Germinal center (tissue), 1 donor: ENCODE results near the gene LRRC8A.
"Not testable (repeated sequence)": the region's sequence is repeated elsewhere in the genome, so short reads cannot be mapped to it uniquely, and the experiment has no call there.

Experiments used
- DNase-seq: peaks from one replicate; pipeline ENCODE4 v3.0.0; 2012; ENCODE audit warnings: mixed read lengths, low spot score

LRRC8A gene

GRCh38 chr9:128881884-128882676 is at the start of gene LRRC8A, which contains the start of gene KYAT1:
LRRC8A (plus strand) TSS chr9:128882133; CDS start chr9:128907165, 25,032 bp downstream.
KYAT1 (minus strand) TSS chr9:128881950; CDS start chr9:128845405, 36,545 bp downstream.
- DNase-seq, result peak; percentile 94

- no peak for DNase-seq
Observed at GRCh38 chr9:128833696-128834095, 48.2 kb upstream of the LRRC8A start.

DNA sequence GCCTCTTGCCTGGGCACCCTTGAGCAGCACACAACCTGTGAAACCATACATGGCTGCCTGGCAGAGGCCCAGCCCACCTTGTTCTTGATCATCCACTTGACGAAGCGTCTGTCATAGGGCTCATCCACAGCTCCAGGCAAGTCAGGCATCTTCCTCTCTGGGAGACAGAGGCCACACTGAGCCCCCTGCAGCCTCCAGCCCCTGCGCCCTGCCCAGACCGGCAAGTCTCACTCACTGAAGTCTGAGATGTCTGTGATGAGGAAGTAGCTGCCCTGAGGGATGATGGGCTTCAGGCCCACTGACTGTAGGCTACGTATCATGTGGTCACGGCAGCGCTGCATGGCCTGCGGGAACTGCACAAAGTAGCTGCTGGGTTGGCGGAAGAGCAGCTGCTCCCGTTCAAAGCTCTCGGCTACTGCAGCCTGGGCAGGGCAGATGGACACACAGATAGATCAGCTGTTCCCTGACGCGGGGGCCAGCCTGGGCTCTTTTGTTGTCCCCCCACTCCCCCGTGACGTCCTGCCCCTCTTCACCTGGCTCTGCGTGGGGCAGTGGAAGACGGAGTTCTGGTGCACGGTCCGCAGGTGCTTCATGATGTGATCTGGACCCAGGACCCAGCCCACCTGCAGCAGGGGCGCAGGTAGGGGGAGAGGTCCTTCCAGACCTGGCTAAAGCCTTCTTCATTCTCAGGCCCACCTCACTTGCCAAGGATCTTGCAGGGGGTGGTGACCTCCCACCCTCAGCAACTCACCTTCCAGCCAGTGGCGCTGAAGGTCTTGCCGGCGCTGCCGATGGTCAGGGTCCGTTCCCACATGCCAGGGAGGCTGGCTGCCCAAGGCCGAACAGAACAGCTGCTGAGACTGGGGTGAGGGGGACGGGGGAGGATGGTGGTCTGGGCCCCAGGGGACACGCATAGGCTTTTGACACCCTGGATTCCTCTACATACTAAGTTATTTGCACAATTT is 46.4 kb upstream of the LRRC8A start:
- peak; percentile 1 for DNase-seq

DNA sequence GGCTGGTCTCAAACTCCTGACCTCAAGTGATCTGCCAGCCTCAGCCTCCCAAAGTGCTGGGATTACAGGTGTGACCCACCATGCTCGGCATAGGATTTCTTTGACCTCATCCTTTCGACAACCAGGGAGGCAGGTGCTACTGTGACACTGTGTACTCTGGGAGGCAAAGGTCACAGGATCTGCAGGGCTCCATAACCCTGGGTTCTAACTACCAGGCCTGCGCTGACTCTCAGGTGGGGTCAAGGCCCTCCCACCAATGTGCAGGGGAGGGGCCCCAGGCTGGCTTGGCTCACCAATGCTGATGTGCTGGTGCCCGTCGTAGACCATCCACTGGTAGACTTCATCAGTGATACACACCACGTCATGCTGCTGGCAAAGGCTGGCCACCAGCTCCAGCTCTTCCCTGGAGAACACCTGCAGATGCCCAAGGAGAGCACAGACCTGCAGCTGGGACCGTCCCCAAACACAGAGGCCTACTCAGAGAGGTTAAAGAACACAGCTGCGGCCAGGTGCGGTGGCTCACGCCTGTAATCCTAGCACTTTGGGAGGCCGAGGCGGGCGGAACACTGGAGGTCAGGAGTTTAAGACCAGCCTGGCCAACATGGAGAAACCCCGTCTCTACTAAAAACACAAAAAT is 45.3 kb upstream of the LRRC8A start:
- DNase-seq, result no peak

GRCh38 chr9:128838338-128838737 is 43.6 kb upstream of the LRRC8A start:
- peak; percentile 3 for DNase-seq

DNA sequence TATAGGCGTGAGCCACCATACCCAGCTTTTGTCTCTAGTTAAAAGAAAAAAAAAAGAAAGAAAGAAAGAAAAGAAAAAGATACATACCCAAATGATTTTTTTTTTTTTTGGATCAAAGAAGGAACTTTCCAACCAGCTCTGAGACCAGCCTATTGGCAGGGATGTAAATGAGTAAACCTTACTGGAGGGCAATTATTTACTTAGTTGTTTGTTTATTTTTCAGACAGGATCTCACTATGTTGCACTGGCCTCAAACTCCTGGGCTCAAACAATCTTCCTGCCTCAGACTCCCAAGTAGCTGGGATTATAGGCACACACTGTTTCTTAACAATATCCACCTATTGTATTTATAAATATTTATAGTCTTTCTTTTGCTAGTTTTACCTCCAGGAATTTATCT is 41.4 kb upstream of the LRRC8A start:
- no peak for DNase-seq

DNA sequence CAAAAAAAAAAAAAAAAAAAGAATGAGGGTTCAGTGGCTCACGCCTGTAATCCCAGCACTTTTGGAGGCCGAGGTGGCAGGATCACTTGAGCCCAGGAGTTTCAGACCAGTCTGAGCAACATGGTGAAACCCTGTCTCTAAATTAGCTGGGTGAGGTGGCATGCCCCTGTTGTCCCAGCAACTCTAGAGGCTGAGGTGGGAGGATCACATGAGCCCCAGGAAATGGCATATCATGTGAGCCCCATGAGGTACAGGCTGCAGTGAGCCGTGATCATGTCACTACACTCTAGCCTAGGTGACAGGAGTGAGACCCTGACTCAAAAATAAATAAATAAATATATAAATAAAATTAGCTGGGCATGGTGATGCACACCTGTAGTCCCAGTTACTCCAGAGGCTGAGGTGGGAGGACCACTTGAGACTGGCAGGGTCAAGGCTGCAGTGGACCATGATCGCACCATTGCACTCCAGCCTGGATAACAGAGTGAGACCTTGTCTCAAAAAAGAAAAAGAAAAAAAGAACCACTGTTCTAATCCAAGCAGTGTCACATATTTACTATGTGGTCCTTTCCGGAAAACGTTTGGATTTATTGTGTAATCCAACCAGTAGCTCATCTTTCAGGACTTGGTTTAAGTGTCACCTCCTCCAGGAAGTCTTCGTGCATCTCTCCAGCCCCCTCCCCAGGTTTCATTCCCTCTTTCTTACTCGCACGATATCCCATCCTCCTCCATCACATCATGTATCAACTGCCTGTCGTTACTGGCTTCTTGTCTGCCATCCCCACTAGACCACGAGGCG is 40.0 kb upstream of the LRRC8A start:
- no peak for DNase-seq

- not testable (repeated sequence) for DNase-seq
Observed at GRCh38 chr9:128843171-128843570, 38.8 kb upstream of the LRRC8A start.

DNA sequence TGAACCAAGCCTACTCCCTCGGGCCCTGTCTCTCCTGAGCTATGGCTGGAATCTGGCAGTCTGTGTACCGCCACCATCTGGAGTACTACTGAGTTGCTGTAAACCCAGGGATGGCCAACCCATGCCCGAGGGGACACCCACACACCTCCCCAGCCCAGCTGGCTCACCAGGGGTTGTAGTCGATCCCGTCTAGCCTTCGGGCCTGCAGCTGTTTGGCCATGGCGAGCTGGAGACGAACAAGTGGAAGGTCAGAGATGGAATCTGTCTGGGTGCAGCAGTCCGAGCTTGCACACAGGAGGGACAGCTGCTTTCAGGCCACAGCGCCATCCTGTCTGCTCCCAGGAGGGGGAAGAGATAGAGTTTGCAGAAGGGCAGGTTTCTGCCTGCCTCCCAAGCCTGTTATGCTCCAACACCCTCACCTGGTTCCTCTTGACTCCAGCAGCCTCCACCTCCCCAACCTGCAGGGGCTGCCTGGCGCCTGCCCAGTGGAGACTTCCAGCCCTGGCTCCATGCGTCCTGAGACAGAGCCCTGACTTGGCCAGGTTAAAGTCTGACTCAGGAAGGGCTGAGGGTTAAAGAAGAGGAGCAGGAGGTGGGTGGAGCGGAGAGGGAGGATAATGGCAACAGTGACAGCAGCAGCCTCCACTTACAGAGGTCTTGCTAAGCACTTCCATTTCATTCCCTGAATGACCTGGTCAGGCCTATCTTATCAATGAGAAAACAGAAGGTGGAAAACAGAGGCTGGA is 36.6 kb upstream of the LRRC8A start:
- DNase-seq, result no peak

GRCh38 chr9:128846680-128847030 is 35.3 kb upstream of the LRRC8A start:
- DNase-seq, result no peak

DNA sequence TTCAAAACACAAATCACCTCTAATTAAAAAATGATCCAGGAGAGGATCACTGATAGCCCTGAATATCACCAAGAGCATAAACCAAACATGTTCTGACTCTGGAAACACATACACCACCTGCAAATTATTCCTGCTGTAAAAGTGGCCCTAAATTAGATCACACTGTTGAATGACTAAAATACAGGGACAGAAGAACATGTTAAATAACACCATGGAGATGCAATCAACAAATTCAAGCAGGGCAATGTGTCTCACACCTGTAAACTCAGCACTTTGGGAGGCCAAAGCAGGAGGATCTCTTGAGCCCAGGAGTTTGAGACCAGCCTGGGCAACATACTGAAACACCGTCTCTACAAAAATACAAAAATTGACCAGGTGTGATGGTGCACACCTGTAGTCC is 34.1 kb upstream of the LRRC8A start:
- no peak for DNase-seq

DNA sequence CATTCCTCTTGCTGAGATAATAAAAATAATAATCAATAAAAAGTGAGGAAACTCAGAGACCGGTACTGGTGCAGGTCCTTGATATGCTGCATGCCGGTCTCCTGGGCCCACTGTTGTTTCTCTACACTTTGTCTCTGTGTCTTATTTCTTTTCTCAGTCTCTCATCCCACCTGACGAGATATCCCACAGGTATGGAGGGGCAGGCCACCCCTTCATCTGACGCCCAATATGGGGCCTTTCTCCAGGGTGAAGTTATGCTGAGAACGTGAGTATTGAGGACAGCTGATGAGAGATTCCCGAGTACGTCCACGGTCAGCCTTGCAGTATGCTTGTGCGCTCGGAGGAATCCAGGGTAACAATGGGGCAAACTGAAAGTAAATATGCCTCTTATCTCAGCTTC is 30.9 kb upstream of the LRRC8A start:
- DNase-seq, result not testable (repeated sequence)

DNA sequence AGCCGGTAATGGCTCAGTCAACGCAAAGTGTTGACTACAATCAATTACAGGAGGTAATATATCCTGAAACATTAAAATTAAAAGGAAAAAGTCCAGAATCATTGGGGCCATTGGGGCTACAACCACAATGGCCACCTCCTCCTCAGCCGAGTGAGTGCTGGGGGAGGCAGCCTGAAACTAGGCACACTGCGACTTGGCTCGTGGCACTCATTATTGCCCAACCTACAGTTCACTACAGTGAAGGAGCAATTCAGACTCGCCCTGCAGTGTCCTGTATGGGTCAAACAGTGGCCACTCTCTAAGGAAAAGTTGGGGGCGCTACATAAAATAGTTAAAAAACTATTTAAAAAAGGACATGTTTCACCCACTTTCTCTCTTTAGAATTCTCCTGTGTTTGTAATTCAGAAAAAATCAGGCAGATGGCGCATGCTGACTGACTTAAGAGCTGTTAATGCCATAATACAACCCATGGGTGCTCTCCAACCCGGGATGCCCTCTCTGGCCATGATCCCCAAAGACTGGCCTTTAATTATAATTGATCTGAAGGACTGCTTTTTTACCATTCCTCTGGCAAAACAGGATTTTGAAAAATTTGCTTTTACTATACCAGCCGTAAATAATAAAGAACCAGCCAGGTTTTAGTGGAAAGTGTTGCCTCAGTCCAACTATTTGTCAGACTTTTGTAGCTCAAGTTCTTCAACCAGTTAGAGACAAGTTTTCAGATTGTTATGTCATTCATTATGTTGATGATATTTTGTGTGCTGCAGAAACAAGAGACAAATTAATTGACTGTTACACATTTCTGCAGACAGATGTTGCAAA is 29.9 kb upstream of the LRRC8A start:
- not testable (repeated sequence) for DNase-seq

DNA sequence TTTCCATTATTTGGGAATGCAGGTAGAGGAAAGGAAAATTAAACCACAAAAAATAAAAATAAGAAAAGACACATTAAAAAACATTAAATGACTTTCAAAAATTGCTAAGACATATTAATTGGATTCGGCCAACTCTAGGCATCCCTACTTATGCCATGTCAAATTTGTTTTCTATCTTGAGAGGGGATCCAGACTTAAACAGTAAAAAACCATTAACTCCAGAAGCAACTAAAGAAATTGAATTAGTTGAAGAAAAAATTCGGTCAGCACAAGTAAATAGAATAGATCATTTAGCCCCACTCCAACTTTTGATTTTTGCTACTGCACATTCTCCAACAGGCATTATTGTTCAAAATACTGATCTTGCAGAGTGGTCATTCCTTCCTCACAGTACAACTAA is 29.3 kb upstream of the LRRC8A start:
- not testable (repeated sequence) for DNase-seq

- not testable (repeated sequence) for DNase-seq
Observed at GRCh38 chr9:128854454-128854853, 27.5 kb upstream of the LRRC8A start.

DNA sequence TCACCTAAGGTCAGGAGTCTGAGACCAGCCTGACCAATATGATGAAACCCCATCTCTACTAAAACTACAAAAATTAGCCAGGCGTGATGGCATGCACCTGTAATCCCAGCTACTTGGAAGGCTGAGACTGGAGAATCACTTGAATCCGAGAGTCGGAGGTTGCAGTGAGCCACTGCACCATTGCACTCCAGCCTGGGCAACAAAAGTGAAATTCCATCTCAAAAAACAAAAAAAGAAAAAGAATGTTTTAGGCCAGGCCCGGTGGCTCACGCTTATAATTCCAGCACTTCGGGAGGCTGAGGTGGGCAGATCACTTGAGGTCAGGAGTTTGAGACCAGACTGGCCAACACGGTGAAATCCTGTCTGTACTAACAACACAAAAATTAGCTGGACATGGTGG is 23.5 kb upstream of the LRRC8A start:
- not testable (repeated sequence) for DNase-seq

GRCh38 chr9:128860937-128861336 is 21.0 kb upstream of the LRRC8A start:
- no peak for DNase-seq

- no peak for DNase-seq
Observed at GRCh38 chr9:128861501-128861900, 20.4 kb upstream of the LRRC8A start.

- DNase-seq, result no peak
Observed at GRCh38 chr9:128862401-128862851, 19.5 kb upstream of the LRRC8A start.

- DNase-seq, result peak; percentile 84
Observed at GRCh38 chr9:128863647-128864046, 18.3 kb upstream of the LRRC8A start.
